DND-41 (cell line): ENCODE data around the gene SPPL3.

ENCODE experiments used
- ATAC-seq: fragments of 200-7000 bp; cut with Tn5 transposase; 3 replicates; pipeline ENCODE4 v1.9.1; 2021; ENCODE audit warnings: low read depth; ENCODE audit not compliant: insufficient read depth
- DNase-seq: peaks from one replicate; pipeline ENCODE4 v3.0.0-alpha.2; 2020
- H2AFZ ChIP-seq: 2 replicates; pipeline ENCODE4 v1.6.0; 2012; ENCODE audit warnings: low read depth, low read length
- H3K27ac ChIP-seq: 2 replicates; pipeline ENCODE4 v1.5.1; 2012; ENCODE audit warnings: low read length, inconsistent platforms
- H3K27me3 ChIP-seq: fragments of 200-600 bp; sonication (generic); 2 replicates; pipeline ENCODE4 v1.6.0; 2012; ENCODE audit warnings: low read length, mild to moderate bottlenecking, inconsistent platforms; ENCODE audit not compliant: insufficient read depth, poor library complexity
- H3K36me3 ChIP-seq: 2 replicates; pipeline ENCODE4 v1.5.1; 2012; ENCODE audit warnings: low read length, inconsistent platforms; ENCODE audit not compliant: insufficient read depth
- H3K4me1 ChIP-seq: 2 replicates; pipeline ENCODE4 v1.5.1; 2012; ENCODE audit warnings: mild to moderate bottlenecking, low read length; ENCODE audit not compliant: insufficient read depth
- H3K4me2 ChIP-seq: 2 replicates; pipeline ENCODE4 v1.6.0; 2012; ENCODE audit warnings: mild to moderate bottlenecking, moderate library complexity, low read length, inconsistent platforms; ENCODE audit not compliant: insufficient read depth
- H3K4me3 ChIP-seq, 2 experiments: fragments of 200-600 bp in 1 of 2; shearing (Covaris generic) in 1 of 2; 2 replicates each; pipeline ENCODE4 v1.5.1; 2012 to 2016; ENCODE audit warnings: inconsistent platforms in 2 of 2, low read length in 2 of 2, mild to moderate bottlenecking in 2 of 2, low read depth in 1 of 2, moderate library complexity in 1 of 2
- H3K79me2 ChIP-seq: 2 replicates; pipeline ENCODE4 v1.6.0; 2012; ENCODE audit warnings: low read length, inconsistent platforms; ENCODE audit not compliant: insufficient read depth
- H3K9ac ChIP-seq: 2 replicates; pipeline ENCODE4 v1.6.0; 2012; ENCODE audit warnings: low read depth, mild to moderate bottlenecking, inconsistent platforms, low read length, moderate library complexity
- H3K9me3 ChIP-seq: 2 replicates; pipeline ENCODE4 v1.5.1; 2012; ENCODE audit warnings: low read length, moderate library complexity, mild to moderate bottlenecking, inconsistent platforms; ENCODE audit not compliant: insufficient read depth, severe bottlenecking
- H4K20me1 ChIP-seq: 2 replicates; pipeline ENCODE4 v1.6.0; 2012; ENCODE audit warnings: low read length; ENCODE audit not compliant: insufficient read depth
- EZH2 ChIP-seq: IDR thresholded peaks from 3 replicates; pipeline ENCODE4 v1.6.1; 2012; ENCODE audit warnings: borderline replicate concordance, low read depth, mild to moderate bottlenecking, moderate library complexity, low read length, inconsistent platforms; ENCODE audit not compliant: severe bottlenecking
- TF ChIP-seq, protein P1 (sequence below): IDR thresholded peaks from 2 replicates; pipeline ENCODE4 v1.5.1; 2012; ENCODE audit warnings: borderline replicate concordance, low read length, moderate library complexity, mild to moderate bottlenecking; ENCODE audit not compliant: poor library complexity, severe bottlenecking; ENCODE audit errors: extremely low read depth

SPPL3 gene

DNA sequence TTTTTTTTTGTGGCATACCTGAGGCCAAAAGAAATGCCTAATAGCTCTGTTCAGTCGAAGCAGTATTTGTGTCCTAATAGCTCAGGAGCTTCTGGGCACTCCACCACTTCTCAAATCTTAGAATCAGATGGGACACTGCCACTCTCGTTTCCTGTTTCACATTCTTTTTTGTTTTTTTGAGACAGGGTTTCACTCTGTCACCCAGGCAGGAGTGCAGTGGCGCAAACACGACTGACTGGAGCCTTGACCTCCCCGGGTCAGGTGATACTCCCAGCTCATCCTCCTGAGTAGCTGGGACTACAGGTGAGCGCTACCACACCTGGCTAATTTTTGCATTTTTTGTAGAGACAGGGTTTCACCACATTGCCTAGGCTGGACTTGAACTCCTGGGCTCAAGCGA is 52.7 kb downstream of the SPPL3 start:
- TF ChIP-seq, protein P1, sequence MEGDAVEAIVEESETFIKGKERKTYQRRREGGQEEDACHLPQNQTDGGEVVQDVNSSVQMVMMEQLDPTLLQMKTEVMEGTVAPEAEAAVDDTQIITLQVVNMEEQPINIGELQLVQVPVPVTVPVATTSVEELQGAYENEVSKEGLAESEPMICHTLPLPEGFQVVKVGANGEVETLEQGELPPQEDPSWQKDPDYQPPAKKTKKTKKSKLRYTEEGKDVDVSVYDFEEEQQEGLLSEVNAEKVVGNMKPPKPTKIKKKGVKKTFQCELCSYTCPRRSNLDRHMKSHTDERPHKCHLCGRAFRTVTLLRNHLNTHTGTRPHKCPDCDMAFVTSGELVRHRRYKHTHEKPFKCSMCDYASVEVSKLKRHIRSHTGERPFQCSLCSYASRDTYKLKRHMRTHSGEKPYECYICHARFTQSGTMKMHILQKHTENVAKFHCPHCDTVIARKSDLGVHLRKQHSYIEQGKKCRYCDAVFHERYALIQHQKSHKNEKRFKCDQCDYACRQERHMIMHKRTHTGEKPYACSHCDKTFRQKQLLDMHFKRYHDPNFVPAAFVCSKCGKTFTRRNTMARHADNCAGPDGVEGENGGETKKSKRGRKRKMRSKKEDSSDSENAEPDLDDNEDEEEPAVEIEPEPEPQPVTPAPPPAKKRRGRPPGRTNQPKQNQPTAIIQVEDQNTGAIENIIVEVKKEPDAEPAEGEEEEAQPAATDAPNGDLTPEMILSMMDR: no peak
- no peak for TF ChIP-seq EZH2
- Histone ChIP-seq H3K4me1 (peaks cover 6% of the 10 kb centered on the region; the same call in 1 of the 2 replicates), H3K9me3 (no peaks in the 10 kb centered on the region), H3K36me3 (peaks cover 3% of the 10 kb centered on the region; the same call in 1 of the 2 replicates), H3K9ac (no peak overlapping the region), H2AFZ (no peak overlapping the region), H4K20me1 (peaks cover 57% of the 10 kb centered on the region), H3K4me3 (no peak overlapping the region), H3K4me2 (no peak overlapping the region), H3K27ac (no peak overlapping the region), H3K27me3 (no peaks in the 10 kb centered on the region), H3K79me2 (peaks cover 87% of the 10 kb centered on the region)
- ATAC-seq (no peak), DNase-seq (no peak)

DNA sequence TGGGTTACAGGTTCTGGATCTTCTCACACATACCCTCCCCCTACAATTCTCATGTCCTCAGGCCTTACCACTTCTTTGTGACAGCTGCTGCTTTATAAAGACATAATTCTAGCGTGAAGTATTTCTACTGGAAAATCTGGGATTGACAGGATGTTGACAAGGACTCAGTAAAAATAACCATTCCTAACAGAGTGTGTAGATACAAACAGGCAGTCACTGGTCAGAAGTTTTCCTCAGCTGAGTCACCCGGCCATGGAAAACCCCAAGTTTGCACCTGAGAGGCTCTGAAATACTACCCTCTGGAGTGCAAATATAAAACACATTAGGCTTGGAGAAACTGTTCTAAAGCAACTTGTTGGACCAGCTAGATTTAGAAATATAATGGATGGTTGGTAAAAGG is 54.4 kb downstream of the SPPL3 start:
- Histone ChIP-seq H3K9me3 (no peaks in the 10 kb centered on the region), H3K79me2 (peaks cover 87% of the 10 kb centered on the region), H3K4me1 (peaks cover 6% of the 10 kb centered on the region; the same call in 1 of the 2 replicates), H2AFZ (no peak overlapping the region), H3K36me3 (no peaks in the 10 kb centered on the region), H3K9ac (no peak overlapping the region), H3K27ac (no peak overlapping the region), H3K4me3 (no peak overlapping the region), H3K4me2 (no peak overlapping the region), H4K20me1 (peaks cover 51% of the 10 kb centered on the region), H3K27me3 (no peaks in the 10 kb centered on the region)
- ATAC-seq (no peak), DNase-seq (no peak)
- TF ChIP-seq EZH2: no peak
- TF ChIP-seq, protein P1: no peak

DNA sequence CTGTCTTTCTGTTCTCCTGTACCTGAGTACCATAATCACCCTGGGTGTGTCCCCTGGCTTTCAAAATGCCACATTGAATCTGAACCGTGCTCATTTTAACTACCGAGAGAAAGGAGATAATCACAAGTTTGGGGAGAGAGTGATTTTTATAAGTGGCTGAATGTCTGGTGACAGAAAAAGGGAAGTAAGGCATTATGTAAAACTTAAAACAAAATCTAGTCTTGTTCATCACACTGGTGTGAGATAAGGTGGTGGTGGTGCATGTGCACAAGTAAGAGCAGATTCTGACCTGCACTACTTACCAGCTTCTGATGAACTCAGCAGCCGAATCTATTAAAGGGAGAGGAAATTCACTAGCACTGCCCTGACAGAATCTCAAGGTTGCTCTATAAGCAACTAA is 56.3 kb downstream of the SPPL3 start:
- H3K4me3 ChIP-seq: no peak overlapping the region
- no peak overlapping the region for H3K9ac ChIP-seq
- H3K36me3 ChIP-seq: no peaks in the 10 kb centered on the region
- H3K4me1 ChIP-seq: no peaks in the 10 kb centered on the region
- DNase-seq (no peak), ATAC-seq (no peak)
- H4K20me1 ChIP-seq: peaks cover 55% of the 10 kb centered on the region
- H3K79me2 ChIP-seq: peaks cover 89% of the 10 kb centered on the region
- H2AFZ ChIP-seq: no peak overlapping the region
- no peak overlapping the region for H3K4me2 ChIP-seq
- H3K27ac ChIP-seq: no peak overlapping the region
- TF ChIP-seq EZH2: no peak
- TF ChIP-seq, protein P1: no peak
- no peaks in the 10 kb centered on the region for H3K27me3 ChIP-seq
- no peaks in the 10 kb centered on the region for H3K9me3 ChIP-seq

DNA sequence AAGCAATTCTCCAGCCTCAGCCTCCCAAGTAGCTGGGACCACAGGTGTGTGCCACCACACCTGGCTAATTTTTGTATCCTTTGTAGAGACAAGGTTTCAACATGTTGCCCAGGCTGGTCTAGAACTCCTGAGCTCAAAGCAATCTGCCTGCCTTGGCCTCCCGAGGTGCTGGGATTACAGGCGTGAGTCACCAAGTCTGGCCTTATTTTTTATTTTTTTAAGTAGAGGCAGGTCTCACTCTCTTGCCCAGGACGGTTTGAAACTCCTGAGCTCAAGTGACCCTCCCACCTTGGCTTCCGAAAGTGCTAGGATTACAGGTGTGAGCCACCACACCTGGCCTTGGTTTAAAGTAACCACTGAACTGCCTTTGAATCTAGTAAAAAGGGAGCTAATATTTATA is 56.8 kb downstream of the SPPL3 start:
- Histone ChIP-seq H3K4me3 (no peak overlapping the region), H3K27ac (no peak overlapping the region), H3K9me3 (no peaks in the 10 kb centered on the region), H3K36me3 (no peaks in the 10 kb centered on the region), H3K79me2 (peaks cover 92% of the 10 kb centered on the region), H3K9ac (no peak overlapping the region), H2AFZ (no peak overlapping the region), H3K4me2 (no peak overlapping the region), H4K20me1 (peaks cover 59% of the 10 kb centered on the region), H3K4me1 (no peaks in the 10 kb centered on the region), H3K27me3 (no peaks in the 10 kb centered on the region)
- TF ChIP-seq, protein P1: no peak
- no peak for TF ChIP-seq EZH2
- DNase-seq (no peak), ATAC-seq (no peak)
